ENCODE measurements around the gene ATE1. TPM values are rescaled to one million over a fixed set of nuclear protein-coding genes. Genes with fewer than 3 reads are reported as not detected.

Gene ATE1
- total RNA-seq, 2 experiments from 2014 or later: 18.5 to 20.9 TPM

DNA sequence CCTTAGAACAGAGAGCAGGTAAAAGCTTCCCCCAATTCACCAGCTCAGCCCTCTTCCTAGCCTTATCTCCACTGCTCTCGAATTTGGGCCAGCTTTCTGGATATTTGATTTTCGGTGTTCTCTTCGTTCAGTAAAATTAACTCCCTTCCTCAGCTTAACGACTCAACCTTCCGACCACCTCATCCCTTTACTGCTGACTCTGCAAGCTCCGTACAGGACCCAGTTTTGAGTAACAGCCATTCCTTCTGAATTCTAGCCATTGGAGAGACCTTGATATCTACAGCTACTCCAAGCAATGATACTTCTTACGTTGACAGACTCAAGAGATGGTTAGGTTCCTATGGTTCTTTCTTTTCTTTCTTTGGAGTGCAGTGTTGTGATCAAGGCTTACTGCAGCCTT, 65.8 kb downstream of the ATE1 start:
- Mint-ChIP-seq H3K27ac (no peak overlapping the region), H3K27me3 (no peaks in the 10 kb centered on the region), H3K9me3 (no peaks in the 10 kb centered on the region), H3K36me3 (ENCODE audit: low read depth) (peaks cover 72% of the 10 kb centered on the region), H3K4me1 (ENCODE audit: low read depth) (no peaks in the 10 kb centered on the region), H3K4me3 (no peak overlapping the region)
- Histone ChIP-seq H3K36me3 (ENCODE audit: insufficient read depth, low read length) (peaks cover 16% of the 10 kb centered on the region), H3K4me1 (ENCODE audit: insufficient read depth, low read length) (no peaks in the 10 kb centered on the region), H3K9me3 (ENCODE audit: control insufficient read depth in 1 of 2, insufficient read depth in 1 of 2, low read length in 2 of 2) (no peaks in the 10 kb centered on the region), H3K27ac (ENCODE audit: low read depth in 1 of 2, low read length in 2 of 2) (no peak overlapping the region), H3K27me3 (ENCODE audit: control insufficient read depth in 1 of 2, insufficient read depth in 2 of 2, low read length in 2 of 2) (no peaks in the 10 kb centered on the region), H3K4me3 (ENCODE audit: low read length) (no peak overlapping the region)
- no peak for TF ChIP-seq CTCF (IDR thresholded peaks at IDR 0.05)
- DNase-seq (no peak), ATAC-seq (ENCODE audit: poor library complexity) (no peak)
- ChIA-PET CTCF (no interaction called here), POLR2A (no interaction called here)
- intact Hi-C loops (cut with DNase I, micrococcal nuclease): no loop called here

- H3K4me1 ChIP-seq (ENCODE audit: insufficient read depth, low read length): no peaks in the 10 kb centered on the region
- Mint-ChIP-seq H3K27me3 (no peaks in the 10 kb centered on the region), H3K27ac (no peak overlapping the region), H3K4me1 (ENCODE audit: low read depth) (no peaks in the 10 kb centered on the region), H3K36me3 (ENCODE audit: low read depth) (peaks cover 74% of the 10 kb centered on the region), H3K9me3 (no peaks in the 10 kb centered on the region), H3K4me3 (no peak overlapping the region)
- H3K36me3 ChIP-seq (ENCODE audit: insufficient read depth, low read length): peaks cover 21% of the 10 kb centered on the region
- intact Hi-C loops (cut with DNase I, micrococcal nuclease): no loop called here
- DNase-seq: no peak
- no peak overlapping the region for H3K27ac ChIP-seq (ENCODE audit: low read depth in 1 of 2, low read length in 2 of 2)
- TF ChIP-seq CTCF (IDR thresholded peaks at IDR 0.05): no peak
- ATAC-seq (ENCODE audit: poor library complexity): no peak
- no peaks in the 10 kb centered on the region for H3K27me3 ChIP-seq (ENCODE audit: control insufficient read depth in 1 of 2, insufficient read depth in 2 of 2, low read length in 2 of 2)
- ChIA-PET POLR2A (no interaction called here), CTCF (no interaction called here)
- no peaks in the 10 kb centered on the region for H3K9me3 ChIP-seq (ENCODE audit: control insufficient read depth in 1 of 2, insufficient read depth in 1 of 2, low read length in 2 of 2)
- H3K4me3 ChIP-seq (ENCODE audit: low read length): no peak overlapping the region
These were observed 67.0 kb downstream of the ATE1 start for GRCh38 chr10:121860810-121861209.

DNA sequence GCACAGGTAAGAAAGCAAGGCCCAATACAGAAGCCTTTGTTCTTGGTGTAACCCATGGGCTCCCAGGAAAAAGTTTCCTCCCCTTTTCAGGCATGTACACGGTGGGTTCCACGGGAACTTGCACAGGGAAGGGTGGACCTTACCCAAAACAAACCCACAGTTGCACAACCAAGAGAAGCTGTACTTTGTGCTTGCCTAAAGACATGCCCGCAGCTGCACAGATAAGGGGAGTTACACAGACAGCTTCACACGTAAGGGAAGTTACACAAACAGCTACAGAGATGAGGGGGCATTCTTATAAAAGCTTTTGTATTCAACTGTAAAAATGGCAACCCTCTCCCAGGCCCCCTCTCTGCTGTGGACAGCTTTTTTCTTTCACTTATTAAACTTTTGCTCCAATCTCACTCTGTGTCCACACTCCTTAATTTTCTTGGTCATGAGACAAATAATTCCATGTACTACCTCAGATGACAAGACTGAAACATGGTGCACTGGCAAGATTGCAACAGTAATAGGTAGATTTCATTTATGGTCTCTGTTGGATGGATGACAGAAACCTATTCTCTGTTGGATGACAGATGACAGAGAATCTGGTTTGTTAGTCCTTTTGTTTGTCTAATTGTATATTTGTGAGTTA, 72.9 kb downstream of the ATE1 start:
- Histone ChIP-seq H3K4me1 (ENCODE audit: insufficient read depth, low read length) (no peaks in the 10 kb centered on the region), H3K27me3 (ENCODE audit: control insufficient read depth in 1 of 2, insufficient read depth in 2 of 2, low read length in 2 of 2) (no peaks in the 10 kb centered on the region), H3K4me3 (ENCODE audit: low read length) (no peak overlapping the region), H3K36me3 (ENCODE audit: insufficient read depth, low read length) (peaks cover 28% of the 10 kb centered on the region), H3K27ac (ENCODE audit: low read depth in 1 of 2, low read length in 2 of 2) (no peak overlapping the region), H3K9me3 (ENCODE audit: control insufficient read depth in 1 of 2, insufficient read depth in 1 of 2, low read length in 2 of 2) (no peaks in the 10 kb centered on the region)
- CTCF ChIA-PET: interaction anchor here (1.2 kb wide), 1 partner anchor 15 kb away, joined by 3 read pairs; no protein-coding TSS in a partner anchor
- intact Hi-C loops (cut with DNase I, micrococcal nuclease): no loop called here
- Mint-ChIP-seq H3K27me3 (no peaks in the 10 kb centered on the region), H3K9me3 (no peaks in the 10 kb centered on the region), H3K4me3 (no peak overlapping the region), H3K27ac (no peak overlapping the region), H3K36me3 (ENCODE audit: low read depth) (peaks cover 64% of the 10 kb centered on the region), H3K4me1 (ENCODE audit: low read depth) (no peaks in the 10 kb centered on the region)
- no peak for DNase-seq
- ATAC-seq (ENCODE audit: poor library complexity): no peak
- TF ChIP-seq CTCF (IDR thresholded peaks at IDR 0.05): no peak
- POLR2A ChIA-PET: no interaction called here
